T1000 (cell line): Measurements from ENCODE around the gene DSCAM.

ENCODE experiments used
- DNase-seq: peaks from one replicate; lab custom pipeline; 2025; ENCODE audit warnings: mixed read lengths; lab: John Stamatoyannopoulos, UW

The DSCAM gene

GRCh38 chr21:40606341-40606740 lies 240.6 kb downstream of the DSCAM start:
- no peak for DNase-seq

GRCh38 chr21:40605094-40605493 lies 241.9 kb downstream of the DSCAM start:
- no peak for DNase-seq

GRCh38 chr21:40603774-40604173 lies 243.2 kb downstream of the DSCAM start:
- DNase-seq, result no peak

GRCh38 chr21:40602080-40602479 lies 244.9 kb downstream of the DSCAM start:
- DNase-seq, result no peak

GRCh38 chr21:40595806-40596205 lies 251.2 kb downstream of the DSCAM start:
- no peak for DNase-seq

- no peak for DNase-seq
Measured at GRCh38 chr21:40587736-40588346, 259.1 kb downstream of the DSCAM start.

- DNase-seq, result no peak
Measured at GRCh38 chr21:40586575-40586974, 260.4 kb downstream of the DSCAM start.

- DNase-seq, result no peak
Measured at GRCh38 chr21:40577285-40578043, 269.5 kb downstream of the DSCAM start.

GRCh38 chr21:40575976-40576375 lies 271.0 kb downstream of the DSCAM start:
- DNase-seq, result no peak

GRCh38 chr21:40569357-40569756 lies 277.6 kb downstream of the DSCAM start:
- no peak for DNase-seq

- no peak for DNase-seq
Measured at GRCh38 chr21:40568807-40569206, 278.2 kb downstream of the DSCAM start.

GRCh38 chr21:40567501-40567900 lies 279.5 kb downstream of the DSCAM start:
- no peak for DNase-seq

GRCh38 chr21:40566486-40566885 lies 280.5 kb downstream of the DSCAM start:
- no peak for DNase-seq

- no peak for DNase-seq
Measured at GRCh38 chr21:40564318-40564717, 282.6 kb downstream of the DSCAM start.

GRCh38 chr21:40563900-40564299 lies 283.1 kb downstream of the DSCAM start:
- DNase-seq, result no peak

- DNase-seq, result no peak
Measured at GRCh38 chr21:40562242-40563002, 284.5 kb downstream of the DSCAM start.

- DNase-seq, result no peak
Measured at GRCh38 chr21:40556442-40556968, 290.5 kb downstream of the DSCAM start.

GRCh38 chr21:40555021-40555528 lies 291.9 kb downstream of the DSCAM start:
- no peak for DNase-seq

- DNase-seq, result no peak
Measured at GRCh38 chr21:40553781-40554180, 293.2 kb downstream of the DSCAM start.

GRCh38 chr21:40547906-40548513 lies 298.9 kb downstream of the DSCAM start:
- no peak for DNase-seq

- DNase-seq, result no peak
Measured at GRCh38 chr21:40546647-40547046, 300.3 kb downstream of the DSCAM start.

GRCh38 chr21:40540216-40540615 lies 306.7 kb downstream of the DSCAM start:
- DNase-seq, result no peak
